Measurements from ENCODE around the gene PRSS21.

DNA sequence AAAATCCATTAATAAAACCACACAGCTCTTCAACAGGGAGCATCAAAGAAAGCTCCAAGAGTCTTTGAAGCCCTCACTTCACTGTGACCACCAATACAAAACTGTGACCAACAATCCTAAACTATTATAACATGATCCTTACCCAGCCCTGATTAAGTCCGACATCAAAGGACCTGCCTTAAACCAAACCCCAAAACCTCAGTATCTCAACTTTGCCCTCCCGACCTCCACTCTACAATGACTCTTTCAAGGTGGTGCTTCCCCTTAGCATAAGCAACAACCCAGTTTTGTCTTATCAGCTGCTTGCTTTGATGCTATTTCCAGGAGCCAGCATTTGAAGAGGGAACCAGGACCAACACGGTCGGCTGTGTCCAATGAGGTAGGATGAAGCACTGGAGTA is 49.4 kb downstream of the PRSS21 start:
- TF ChIP-seq EZH2phosphoT487 (IDR thresholded peaks at IDR 0.05; ENCODE audit: borderline replicate concordance, low read depth, low read length) (no peak), CTCF (conservative IDR thresholded peaks at IDR 0.05; ENCODE audit: low read length) (no peak)
